HK-2 (cell line): ENCODE measurements around the gene RRH.
"Not testable (repeated sequence)": the region's sequence is repeated elsewhere in the genome, so short reads cannot be mapped to it uniquely, and the experiment has no call there.

Experiments
- DNase-seq: peaks from one replicate; pipeline ENCODE4 v3.0.0-alpha.2; 2018; ENCODE audit not compliant: unreplicated experiment

RRH gene

DNA sequence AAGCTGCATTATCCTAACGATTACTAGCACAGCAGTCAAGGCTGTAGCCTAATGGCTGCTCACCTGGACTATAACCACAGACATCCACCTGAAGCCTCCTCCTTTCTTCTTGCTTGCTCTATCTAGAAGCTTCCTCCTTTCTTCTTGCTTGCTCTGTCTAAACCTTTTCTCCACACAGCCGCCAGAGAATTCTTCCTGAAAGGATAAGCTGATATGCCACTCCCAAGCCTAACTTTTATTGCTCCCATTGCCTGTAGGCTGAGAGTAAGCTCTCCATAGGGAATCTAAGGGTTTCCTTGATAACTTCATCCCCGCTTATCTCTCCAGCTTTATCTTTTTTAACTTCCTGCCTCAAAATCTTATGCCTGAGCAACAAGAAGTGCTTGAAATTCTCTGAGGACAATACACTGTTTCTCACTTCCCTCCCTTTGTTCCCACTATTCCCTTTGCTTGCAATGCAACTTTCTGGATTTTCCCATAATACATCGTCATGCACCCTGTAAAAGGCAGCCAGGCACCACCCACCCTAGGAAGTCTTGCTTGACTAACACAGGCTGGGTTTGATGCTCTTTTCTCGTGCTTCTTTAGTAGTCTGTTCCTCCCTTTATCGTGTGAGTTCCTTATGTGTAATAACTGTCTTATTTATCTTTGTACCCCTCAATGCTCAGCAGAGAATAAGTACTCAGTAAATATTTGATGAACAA is 18.8 kb downstream of the RRH start:
- no peak for DNase-seq

- no peak for DNase-seq
Observed at GRCh38 chr4:109847896-109848442, 20.2 kb downstream of the RRH start, which contains the start of gene LRIT3. TSS of gene LRIT3 (plus strand) at chr4:109848107. CDS start at chr4:109848202, 95 bp downstream.

- DNase-seq: no peak
Observed at GRCh38 chr4:109848501-109848900, 20.7 kb downstream of the RRH start.

DNA sequence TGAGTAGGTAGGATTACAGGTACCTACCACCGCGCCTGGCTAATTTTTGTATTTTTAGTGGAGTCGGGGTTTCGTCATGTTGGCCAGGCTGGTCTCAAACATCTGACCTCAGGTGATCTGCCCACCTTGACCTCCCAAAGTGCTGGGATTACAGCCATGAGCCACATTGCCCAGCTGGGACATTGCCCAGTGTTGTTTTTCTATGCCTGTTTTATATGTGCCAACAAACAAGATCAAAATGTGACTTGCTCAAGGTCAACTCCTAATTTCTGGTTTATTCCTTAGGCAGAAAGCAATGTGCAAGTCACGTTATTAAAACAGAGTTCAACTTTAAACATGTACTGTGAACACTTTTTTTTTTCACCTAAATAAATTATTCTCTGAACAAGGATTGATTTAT is 22.8 kb downstream of the RRH start:
- DNase-seq: no peak

DNA sequence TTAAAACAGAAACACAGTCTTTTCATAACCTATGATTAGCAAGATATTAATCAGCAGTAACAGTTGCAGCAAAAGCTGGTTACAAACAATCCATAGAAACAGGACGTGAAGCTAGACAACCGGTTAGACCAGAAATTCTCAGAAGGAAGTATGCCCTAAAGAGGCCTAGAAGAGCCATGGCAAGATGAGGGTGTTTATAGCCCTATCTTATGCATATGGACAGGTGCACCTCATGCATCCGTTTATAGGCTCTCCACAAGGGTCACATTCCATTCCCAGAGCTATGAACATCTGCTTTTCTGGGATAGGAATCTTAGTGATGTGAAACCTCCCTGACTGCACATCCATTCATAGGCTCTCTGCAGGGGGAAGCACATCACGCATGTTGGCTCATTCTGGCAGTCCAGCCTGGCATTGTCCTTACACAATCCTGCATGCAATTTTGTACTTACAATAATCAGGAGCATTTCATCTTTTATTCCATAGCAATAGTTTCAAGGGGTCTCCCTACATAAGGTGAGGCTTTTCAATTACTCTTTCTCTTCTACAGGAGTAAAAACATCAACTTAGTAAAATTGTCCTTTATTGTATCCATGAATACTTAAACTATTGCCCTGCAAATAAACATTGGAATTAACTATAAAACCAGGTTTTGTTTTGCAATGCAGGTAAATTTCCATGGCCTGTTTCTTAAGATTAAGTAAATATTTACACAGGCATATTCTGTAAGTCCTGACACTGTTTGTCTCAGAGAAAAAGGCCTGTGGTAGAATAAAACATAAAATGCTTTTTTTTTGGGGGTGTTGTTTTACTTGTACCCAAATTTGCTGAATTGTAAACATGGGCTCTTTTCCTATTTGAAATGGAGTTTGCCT is 31.9 kb downstream of the RRH start:
- not testable (repeated sequence) for DNase-seq

DNA sequence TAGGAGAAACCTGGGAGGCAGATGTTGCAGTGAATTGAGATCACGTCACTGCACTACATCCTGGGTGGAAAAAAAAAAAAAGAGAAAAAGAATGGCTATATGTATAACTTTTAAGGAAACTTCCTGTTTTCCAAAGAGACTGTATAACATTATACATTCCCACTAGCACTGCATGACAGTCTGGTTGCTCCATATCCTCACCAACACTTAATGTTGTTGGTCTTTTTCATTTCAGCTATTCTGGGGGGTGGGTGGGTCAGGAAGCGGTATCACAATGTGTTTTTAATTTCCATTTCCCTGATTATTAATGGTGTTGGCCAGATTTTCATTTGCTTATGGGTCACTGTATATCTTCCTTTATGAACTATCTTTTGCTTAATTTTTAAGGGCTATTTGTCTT is 33.5 kb downstream of the RRH start:
- no peak for DNase-seq

GRCh38 chr4:109861916-109862511 is 34.2 kb downstream of the RRH start:
- DNase-seq: no peak

- DNase-seq: no peak
Observed at GRCh38 chr4:109864134-109864533, 36.4 kb downstream of the RRH start.

DNA sequence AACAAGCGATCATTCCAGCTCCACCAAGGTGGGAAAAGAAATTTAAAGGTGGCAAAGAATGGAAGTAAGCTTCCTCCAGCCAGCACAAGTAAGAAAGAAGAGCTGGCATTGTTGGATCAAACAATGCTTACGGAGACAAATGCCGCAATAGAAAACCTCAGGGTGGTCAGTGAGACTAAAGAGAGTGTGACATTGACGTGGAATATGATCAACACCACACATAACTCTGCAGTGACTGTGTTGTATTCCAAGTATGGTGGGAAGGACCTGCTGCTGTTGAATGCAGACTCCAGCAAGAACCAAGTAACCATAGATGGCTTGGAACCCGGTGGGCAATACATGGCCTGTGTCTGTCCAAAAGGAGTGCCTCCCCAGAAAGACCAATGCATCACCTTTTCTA is 42.3 kb downstream of the RRH start:
- DNase-seq: no peak

GRCh38 chr4:109872065-109872464 is 44.3 kb downstream of the RRH start:
- DNase-seq: no peak

- DNase-seq: no peak
Observed at GRCh38 chr4:109872950-109873656, 45.3 kb downstream of the RRH start.

DNA sequence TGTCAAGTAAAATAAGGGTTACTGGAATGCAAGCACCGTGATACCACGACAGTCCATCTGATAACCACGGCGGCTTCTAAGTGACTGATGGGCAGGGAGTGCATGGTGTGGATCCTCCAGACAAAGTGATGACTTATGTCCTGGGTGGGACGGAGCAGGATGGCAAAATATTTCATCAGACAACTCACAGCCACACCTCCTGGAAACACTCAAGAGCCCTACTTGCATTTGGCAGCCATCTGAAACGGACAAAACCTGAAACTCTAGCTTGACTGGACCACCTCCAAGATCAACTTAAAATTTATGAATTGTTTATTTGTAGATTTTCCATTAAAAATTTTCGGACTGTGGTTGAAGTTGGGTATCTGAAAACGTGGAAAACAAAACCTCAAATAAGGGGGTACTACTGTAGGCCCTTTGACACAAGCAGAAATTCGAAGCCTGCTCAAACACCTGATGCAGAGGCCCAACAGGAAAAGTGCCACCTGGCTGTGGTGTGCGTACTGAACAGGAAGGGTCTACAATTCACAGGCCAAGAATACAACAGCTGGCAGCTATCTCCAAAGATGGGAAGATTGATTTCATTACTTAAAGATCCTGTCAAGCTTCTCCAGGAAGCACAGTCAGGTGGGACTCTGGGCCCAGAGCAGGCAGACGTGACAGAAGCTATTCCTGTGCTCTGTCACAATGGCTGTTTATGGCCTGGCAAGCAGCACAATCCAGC is 46.2 kb downstream of the RRH start:
- DNase-seq: no peak

DNA sequence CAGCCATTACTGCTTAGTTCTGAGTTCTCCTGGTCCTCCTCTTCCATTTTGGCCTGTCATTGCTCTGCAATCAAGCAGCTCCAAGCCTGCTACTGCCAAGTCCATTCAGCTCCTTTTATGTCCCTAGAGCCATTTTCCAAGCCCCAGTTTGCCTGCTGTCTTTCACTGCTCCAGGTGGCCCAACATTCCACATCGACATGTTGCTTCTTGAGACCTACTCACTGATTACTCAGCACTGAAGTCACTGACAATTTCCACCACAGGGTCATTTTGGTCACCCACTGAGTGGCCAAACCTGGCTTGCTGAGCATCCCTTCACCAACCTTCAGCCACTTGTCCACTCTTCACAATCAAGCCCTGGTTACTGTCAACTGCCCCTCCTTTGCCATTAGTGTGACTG is 47.3 kb downstream of the RRH start:
- no peak for DNase-seq

- not testable (repeated sequence) for DNase-seq
Observed at GRCh38 chr4:109875553-109875952, 47.8 kb downstream of the RRH start.

DNA sequence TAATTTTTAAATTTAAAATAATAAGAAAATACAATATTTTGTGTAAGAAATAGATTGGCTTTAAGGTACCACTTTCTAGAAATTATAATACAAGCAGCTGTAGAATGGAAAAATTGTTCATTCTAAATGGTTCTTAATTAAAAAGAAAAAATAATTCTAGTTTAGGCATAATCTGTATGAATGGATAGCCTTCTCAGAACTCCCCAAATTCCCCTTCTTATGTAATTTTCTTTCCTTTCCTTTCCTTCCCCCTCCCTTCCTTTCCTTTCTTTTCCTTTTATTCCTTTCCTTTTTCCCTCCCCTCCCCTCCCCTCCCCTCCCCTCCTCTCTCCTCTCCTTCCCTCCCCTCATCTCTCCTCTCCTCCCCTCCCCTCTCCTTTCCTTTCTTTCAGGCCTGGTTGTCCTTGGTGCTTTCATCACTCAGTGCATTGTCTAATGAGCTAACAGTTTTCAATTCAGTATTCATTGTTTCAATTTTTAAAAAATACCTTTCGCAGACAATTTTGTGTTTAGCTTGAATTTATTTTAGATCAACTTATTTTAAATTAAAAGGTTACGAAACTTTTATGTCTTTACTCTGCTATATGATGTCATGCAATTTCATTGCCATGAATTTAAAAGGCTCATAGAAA is 49.0 kb downstream of the RRH start:
- DNase-seq: no peak

DNA sequence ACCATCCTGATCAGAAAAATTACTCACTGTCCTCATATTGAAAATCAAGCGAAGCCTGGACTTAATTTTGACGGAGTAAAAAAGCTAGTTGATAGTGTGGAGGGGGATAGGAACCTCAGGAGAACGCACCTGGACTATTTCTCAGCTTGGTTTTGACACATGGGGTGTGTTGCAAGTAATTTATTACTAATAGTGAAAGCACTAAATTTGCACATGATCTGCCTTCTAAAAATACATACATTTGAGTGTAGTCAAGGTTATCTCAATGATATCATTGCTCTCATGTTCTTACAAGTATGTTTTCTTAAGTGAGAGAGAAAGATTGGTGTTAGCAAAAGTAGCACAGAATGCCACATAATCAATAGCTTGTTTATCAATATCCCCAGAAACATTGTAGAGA is 49.6 kb downstream of the RRH start:
- DNase-seq: no peak

DNA sequence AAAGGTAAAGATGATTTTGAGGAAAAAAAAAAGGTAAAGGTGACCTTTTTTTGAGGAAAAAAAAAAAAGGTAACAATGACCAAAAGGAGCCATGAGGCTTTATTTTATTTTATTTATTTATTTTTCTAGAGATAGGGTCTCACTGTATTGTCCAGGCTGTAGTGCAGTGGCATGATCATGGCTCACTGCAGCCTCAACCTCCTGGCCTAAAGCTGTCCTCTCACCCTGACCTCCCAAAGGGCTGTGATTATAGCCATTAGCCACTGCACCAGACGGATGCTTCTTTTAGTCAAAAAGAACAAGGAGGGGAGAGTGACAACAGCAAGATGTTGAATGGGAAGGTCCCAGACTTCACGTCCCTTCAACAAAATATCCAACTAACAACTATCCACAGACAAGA is 50.6 kb downstream of the RRH start:
- DNase-seq: no peak

GRCh38 chr4:109879081-109879480 is 51.3 kb downstream of the RRH start:
- DNase-seq: no peak

GRCh38 chr4:109879636-109880314 is 52.0 kb downstream of the RRH start:
- no peak for DNase-seq

DNA sequence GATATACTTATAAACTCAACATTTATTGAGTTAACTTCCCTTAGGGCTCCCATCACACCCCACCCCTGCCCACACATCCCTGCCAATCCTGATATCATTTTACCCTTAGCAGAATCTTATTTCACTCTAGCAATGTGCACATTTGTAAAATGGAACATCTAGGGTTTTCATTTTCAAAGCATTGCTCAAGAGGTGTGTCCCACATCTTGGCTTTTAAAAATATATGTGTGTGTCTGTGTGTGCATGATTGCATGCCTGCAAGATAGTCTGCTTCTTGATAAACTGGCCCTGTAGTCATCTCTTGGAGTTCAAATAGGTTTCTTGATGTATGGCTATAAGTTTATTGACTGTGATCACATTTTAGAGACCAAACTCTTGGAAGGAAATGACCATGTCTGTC is 58.5 kb downstream of the RRH start:
- DNase-seq: no peak
